Panc1 (cell line): ENCODE data around the gene PRKG1. TPM values are rescaled to one million over a fixed set of nuclear protein-coding genes. Genes with fewer than 3 reads are reported as not detected.

Experiments used
- ATAC-seq: fragments of 200-7000 bp; cut with Tn5 transposase; 2 replicates; pipeline ENCODE4 v1.9.1; 2020; ENCODE audit warnings: mild to moderate bottlenecking, moderate library complexity
- BruUV-seq: library from RNA; stranded (reverse); fragments of 400-500 nt; replicated peaks from 2 replicates; lab custom pipeline; 2021; lab: Mats Ljungman, UMichigan
- CTCF ChIA-PET: fragments of 300-600 bp; sonication (Branson Sonifier 250); formaldehyde crosslinking; loops from one replicate; lab custom pipeline; 2022; ENCODE audit warnings: antibody characterized with exemption; lab: Charles Lee
- POLR2A ChIA-PET: fragments of 300-600 bp; sonication (Branson Sonifier 250); formaldehyde crosslinking; loops from one replicate; lab custom pipeline; 2022; ENCODE audit warnings: antibody characterized with exemption; lab: Charles Lee
- DNase-seq: peaks from one replicate; pipeline ENCODE4 v3.0.0-alpha.2; 2010; ENCODE audit warnings: low read depth, low spot score
- H3K27ac ChIP-seq: 2 replicates; pipeline ENCODE4 v1.5.1; 2011; ENCODE audit warnings: mild to moderate bottlenecking, low read length, inconsistent platforms
- H3K27me3 ChIP-seq: fragments of 200-500 bp; sonication (Bioruptor generic); 2 replicates; pipeline ENCODE4 v1.6.0; 2014; ENCODE audit warnings: low read length, inconsistent platforms; ENCODE audit not compliant: control insufficient read depth, insufficient read depth
- H3K36me3 ChIP-seq: fragments of 200-500 bp; sonication (Bioruptor generic); 2 replicates; pipeline ENCODE4 v1.5.1; 2014; ENCODE audit warnings: inconsistent platforms, mild to moderate bottlenecking, low read length, moderate library complexity; ENCODE audit not compliant: control insufficient read depth, insufficient read depth
- H3K4me1 ChIP-seq: 2 replicates; pipeline ENCODE4 v1.5.1; 2011; ENCODE audit warnings: inconsistent platforms, mild to moderate bottlenecking, low read length, moderate library complexity; ENCODE audit not compliant: control insufficient read depth, insufficient read depth
- H3K4me3 ChIP-seq, 2 experiments: 2 replicates each; pipeline ENCODE4 v1.5.1; 2011 to 2012; ENCODE audit warnings: low read depth in 2 of 2, low read length in 2 of 2, mild to moderate bottlenecking in 2 of 2, inconsistent platforms in 1 of 2, moderate library complexity in 1 of 2
- H3K9me3 ChIP-seq: fragments of 200-500 bp; sonication (Bioruptor generic); 2 replicates; pipeline ENCODE4 v1.5.1; 2014; ENCODE audit warnings: low read depth, mild to moderate bottlenecking, inconsistent platforms, low read length, moderate library complexity; ENCODE audit not compliant: control insufficient read depth, insufficient read depth
- POLR2AphosphoS5 ChIP-seq: IDR thresholded peaks from 2 replicates; pipeline ENCODE4 v1.6.1; 2012; ENCODE audit warnings: mild to moderate bottlenecking, low read depth, low read length, moderate library complexity
- SIN3A ChIP-seq: IDR thresholded peaks from 2 replicates; pipeline ENCODE4 v1.6.1; 2012; ENCODE audit warnings: low read depth, mild to moderate bottlenecking, low read length, moderate library complexity, borderline replicate concordance; ENCODE audit not compliant: insufficient read depth
- TCF7L2 ChIP-seq: IDR thresholded peaks from 2 replicates; pipeline ENCODE4 v1.6.1; 2011; ENCODE audit warnings: mild to moderate bottlenecking, low read depth, low read length, inconsistent platforms
- in situ Hi-C: cut with HindIII; loops from 2 replicates; pipeline ENCODE4 v1.10.0; 2016; ENCODE audit warnings: low sequenced_read_pairs, low pct_unique_long_range_greater_than_20kb
- intact Hi-C: fragments of 100-400 bp; cut with micrococcal nuclease; formaldehyde crosslinking; loops from one replicate; pipeline ENCODE4 v1.10.0; 2022; ENCODE audit not compliant: unreplicated experiment
- total RNA-seq: library from RNA; stranded (reverse); gene quantifications from one replicate; pipeline ENCODE4 v1.2.1, GENCODE V29; 2021; ENCODE audit not compliant: unreplicated experiment
- TF ChIP-seq, protein P1 (sequence below), 2 experiments: IDR thresholded peaks; 2 replicates each; pipeline ENCODE4 v1.6.1; 2011 to 2012; ENCODE audit warnings: low read depth in 2 of 2, control low read depth in 1 of 2, low read length in 1 of 2, mild to moderate bottlenecking in 1 of 2, moderate library complexity in 1 of 2; ENCODE audit not compliant: insufficient read depth in 1 of 2
- TF ChIP-seq, protein P2 (sequence below): fragments of 450-650 bp; IDR thresholded peaks from 2 replicates; pipeline ENCODE4 v1.5.1; 2017; ENCODE audit warnings: mild to moderate bottlenecking

PRKG1 gene
- total RNA-seq, 1 experiment from 2014 or later = 0.92 TPM

DNA sequence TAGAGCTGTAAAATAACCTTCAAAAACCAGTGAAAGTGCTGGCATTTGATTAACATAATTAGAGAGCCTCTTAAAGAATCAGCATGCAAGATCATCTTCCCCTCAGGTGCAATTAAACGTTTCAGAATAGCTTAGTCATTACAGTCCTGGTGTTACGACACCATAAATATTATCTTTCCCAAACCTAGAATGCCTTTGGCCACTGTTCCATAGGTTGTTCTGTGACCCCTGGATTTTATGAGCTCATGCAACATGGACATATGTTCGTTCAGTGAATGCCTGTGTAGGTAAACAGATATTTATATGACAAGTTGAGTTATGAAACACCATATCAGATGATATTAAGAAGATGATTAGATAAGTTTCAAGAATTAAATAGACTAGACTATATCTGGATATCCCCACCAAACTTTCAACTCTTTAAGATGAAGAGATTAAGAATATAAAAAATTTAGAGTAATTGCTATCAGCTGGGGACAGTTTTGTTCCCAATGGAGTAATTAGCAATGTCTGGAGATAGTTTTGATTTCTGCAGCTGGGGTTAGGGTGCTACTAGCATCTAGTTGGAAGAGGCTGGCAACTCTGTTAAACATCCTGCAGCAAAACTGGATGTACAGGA, 976.3 kb downstream of the PRKG1 start:
- no peak overlapping the region for H3K27ac ChIP-seq
- H3K4me3 ChIP-seq = no peak overlapping the region
- no TSS peak for BruUV-seq
- H3K27me3 ChIP-seq = peaks cover 8% of the 10 kb centered on the region
- no peaks in the 10 kb centered on the region for H3K9me3 ChIP-seq
- H3K36me3 ChIP-seq = no peaks in the 10 kb centered on the region
- DNase-seq = no peak
- ChIA-PET CTCF (no interaction called here), POLR2A (no interaction called here)
- intact Hi-C loops = no loop called here
- TF ChIP-seq TCF7L2 (no peak), SIN3A (no peak), POLR2AphosphoS5 (no peak)
- TF ChIP-seq, protein P1, sequence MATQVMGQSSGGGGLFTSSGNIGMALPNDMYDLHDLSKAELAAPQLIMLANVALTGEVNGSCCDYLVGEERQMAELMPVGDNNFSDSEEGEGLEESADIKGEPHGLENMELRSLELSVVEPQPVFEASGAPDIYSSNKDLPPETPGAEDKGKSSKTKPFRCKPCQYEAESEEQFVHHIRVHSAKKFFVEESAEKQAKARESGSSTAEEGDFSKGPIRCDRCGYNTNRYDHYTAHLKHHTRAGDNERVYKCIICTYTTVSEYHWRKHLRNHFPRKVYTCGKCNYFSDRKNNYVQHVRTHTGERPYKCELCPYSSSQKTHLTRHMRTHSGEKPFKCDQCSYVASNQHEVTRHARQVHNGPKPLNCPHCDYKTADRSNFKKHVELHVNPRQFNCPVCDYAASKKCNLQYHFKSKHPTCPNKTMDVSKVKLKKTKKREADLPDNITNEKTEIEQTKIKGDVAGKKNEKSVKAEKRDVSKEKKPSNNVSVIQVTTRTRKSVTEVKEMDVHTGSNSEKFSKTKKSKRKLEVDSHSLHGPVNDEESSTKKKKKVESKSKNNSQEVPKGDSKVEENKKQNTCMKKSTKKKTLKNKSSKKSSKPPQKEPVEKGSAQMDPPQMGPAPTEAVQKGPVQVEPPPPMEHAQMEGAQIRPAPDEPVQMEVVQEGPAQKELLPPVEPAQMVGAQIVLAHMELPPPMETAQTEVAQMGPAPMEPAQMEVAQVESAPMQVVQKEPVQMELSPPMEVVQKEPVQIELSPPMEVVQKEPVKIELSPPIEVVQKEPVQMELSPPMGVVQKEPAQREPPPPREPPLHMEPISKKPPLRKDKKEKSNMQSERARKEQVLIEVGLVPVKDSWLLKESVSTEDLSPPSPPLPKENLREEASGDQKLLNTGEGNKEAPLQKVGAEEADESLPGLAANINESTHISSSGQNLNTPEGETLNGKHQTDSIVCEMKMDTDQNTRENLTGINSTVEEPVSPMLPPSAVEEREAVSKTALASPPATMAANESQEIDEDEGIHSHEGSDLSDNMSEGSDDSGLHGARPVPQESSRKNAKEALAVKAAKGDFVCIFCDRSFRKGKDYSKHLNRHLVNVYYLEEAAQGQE (IDR thresholded peaks at IDR 0.05; ENCODE audit: insufficient read depth in 1 of 2, low read depth in 2 of 2, low read length in 1 of 2) = no peak
- TF ChIP-seq, protein P2, sequence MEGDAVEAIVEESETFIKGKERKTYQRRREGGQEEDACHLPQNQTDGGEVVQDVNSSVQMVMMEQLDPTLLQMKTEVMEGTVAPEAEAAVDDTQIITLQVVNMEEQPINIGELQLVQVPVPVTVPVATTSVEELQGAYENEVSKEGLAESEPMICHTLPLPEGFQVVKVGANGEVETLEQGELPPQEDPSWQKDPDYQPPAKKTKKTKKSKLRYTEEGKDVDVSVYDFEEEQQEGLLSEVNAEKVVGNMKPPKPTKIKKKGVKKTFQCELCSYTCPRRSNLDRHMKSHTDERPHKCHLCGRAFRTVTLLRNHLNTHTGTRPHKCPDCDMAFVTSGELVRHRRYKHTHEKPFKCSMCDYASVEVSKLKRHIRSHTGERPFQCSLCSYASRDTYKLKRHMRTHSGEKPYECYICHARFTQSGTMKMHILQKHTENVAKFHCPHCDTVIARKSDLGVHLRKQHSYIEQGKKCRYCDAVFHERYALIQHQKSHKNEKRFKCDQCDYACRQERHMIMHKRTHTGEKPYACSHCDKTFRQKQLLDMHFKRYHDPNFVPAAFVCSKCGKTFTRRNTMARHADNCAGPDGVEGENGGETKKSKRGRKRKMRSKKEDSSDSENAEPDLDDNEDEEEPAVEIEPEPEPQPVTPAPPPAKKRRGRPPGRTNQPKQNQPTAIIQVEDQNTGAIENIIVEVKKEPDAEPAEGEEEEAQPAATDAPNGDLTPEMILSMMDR = no peak
- ATAC-seq = no peak
- no peaks in the 10 kb centered on the region for H3K4me1 ChIP-seq
- in situ Hi-C loops = no loop called here

DNA sequence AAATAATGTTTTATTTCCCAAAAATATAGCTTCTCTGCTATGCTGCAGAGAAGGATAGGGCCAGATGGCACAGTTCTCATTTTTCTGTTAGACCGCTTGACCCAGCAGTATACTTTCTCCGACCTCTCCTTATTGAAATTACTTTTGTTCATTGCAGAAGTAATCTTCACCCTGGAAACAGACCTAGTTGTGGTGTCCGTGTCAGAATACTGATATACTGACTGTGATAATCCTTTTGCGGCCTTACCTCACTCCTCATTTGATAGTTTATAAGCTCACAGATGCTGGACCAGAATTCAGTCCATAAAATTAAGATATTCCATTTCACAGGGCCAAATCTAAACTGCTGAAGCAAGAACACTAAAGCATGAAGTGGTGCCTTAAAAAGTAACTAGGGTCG, 979.2 kb downstream of the PRKG1 start:
- Histone ChIP-seq H3K36me3 (no peaks in the 10 kb centered on the region), H3K9me3 (no peaks in the 10 kb centered on the region), H3K27me3 (no peaks in the 10 kb centered on the region), H3K4me3 (no peak overlapping the region), H3K4me1 (no peaks in the 10 kb centered on the region), H3K27ac (no peak overlapping the region)
- BruUV-seq = no TSS peak
- CTCF ChIA-PET = no interaction called here
- TF ChIP-seq, protein P2 = no peak
- TF ChIP-seq POLR2AphosphoS5 = no peak
- TF ChIP-seq, protein P1 (IDR thresholded peaks at IDR 0.05; ENCODE audit: insufficient read depth in 1 of 2, low read depth in 2 of 2, low read length in 1 of 2) = no peak
- TF ChIP-seq SIN3A = no peak
- TF ChIP-seq TCF7L2 = no peak
- DNase-seq (no peak), ATAC-seq (no peak)
- POLR2A ChIA-PET = no interaction called here
- intact Hi-C loops (no loop called here), in situ Hi-C loops (no loop called here)
